Measurements from ENCODE around the gene GRK5. TPM values are rescaled to one million over a fixed set of nuclear protein-coding genes. Genes with fewer than 3 reads are reported as not detected.

The GRK5 gene
- total RNA-seq, 4 donors from 2014 or later: 15.9 to 53.8 (median 18.4) TPM

DNA sequence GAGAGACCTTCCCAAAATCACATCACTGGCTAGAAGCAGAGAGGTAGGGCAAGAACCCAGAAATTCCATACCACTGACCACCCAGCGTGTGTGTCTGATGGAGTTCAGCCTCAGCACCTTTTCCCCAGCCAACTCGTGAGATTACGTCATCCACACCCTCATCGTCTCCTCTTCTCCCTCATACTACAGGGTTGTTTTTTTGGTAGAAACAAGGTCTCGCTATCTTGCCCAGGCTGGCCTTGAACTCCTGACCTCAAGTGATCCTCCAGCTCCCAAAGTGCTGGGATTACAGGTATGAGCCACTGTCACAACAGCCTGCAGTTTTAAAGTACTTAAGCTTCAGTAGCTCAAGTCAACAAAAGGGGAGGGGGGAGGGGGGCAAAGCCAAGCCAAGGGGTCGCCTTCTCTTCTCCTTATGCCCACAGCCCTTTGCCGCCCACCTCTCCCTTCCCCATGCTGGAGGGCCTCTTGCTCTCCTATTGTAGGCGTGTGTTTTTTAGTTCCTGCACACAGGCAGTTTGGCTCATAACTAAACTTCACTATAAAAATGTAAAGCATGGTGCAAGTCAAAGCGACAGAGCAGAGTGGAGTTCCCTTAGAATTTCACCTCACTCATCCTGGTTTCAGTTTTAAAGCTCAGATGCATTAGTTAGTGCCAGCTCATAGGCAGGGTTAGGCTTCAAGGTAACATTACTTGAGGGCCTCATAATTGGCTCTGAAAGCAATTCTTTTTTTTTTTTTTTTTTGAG lies 23.5 kb upstream of the GRK5 start:
- TF ChIP-seq, protein P1, sequence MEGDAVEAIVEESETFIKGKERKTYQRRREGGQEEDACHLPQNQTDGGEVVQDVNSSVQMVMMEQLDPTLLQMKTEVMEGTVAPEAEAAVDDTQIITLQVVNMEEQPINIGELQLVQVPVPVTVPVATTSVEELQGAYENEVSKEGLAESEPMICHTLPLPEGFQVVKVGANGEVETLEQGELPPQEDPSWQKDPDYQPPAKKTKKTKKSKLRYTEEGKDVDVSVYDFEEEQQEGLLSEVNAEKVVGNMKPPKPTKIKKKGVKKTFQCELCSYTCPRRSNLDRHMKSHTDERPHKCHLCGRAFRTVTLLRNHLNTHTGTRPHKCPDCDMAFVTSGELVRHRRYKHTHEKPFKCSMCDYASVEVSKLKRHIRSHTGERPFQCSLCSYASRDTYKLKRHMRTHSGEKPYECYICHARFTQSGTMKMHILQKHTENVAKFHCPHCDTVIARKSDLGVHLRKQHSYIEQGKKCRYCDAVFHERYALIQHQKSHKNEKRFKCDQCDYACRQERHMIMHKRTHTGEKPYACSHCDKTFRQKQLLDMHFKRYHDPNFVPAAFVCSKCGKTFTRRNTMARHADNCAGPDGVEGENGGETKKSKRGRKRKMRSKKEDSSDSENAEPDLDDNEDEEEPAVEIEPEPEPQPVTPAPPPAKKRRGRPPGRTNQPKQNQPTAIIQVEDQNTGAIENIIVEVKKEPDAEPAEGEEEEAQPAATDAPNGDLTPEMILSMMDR (IDR thresholded peaks at IDR 0.05): no peak
- ATAC-seq (ENCODE audit: low FRiP score): no peak
- DNase-seq (ENCODE audit: low spot score): no peak

DNA sequence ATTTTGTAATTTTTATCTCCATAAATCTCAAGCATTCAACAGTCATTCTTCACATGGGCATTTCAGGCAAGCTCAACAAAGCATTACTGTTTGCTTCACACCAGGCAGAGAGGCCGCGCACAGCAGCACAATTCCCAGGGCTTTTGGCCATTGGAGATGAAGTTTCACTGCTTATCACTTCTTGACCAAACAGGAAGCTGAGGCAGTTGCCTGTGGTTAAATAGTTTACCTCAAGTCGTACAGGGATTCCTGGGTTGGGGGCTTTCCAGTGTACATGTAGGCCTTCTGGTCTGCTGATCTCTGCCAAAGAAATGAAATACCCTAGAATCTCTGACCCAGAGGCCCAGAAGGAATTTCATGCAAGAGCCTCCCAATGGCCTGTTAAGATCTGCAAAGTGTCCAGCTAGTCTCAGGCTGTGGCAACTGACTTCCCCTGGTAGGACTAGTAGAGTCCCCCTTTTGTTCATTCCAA lies 17.5 kb upstream of the GRK5 start:
- TF ChIP-seq, protein P1 (IDR thresholded peaks at IDR 0.05): no peak
- ATAC-seq (ENCODE audit: low FRiP score): no peak
- no peak for DNase-seq (ENCODE audit: low spot score)

DNA sequence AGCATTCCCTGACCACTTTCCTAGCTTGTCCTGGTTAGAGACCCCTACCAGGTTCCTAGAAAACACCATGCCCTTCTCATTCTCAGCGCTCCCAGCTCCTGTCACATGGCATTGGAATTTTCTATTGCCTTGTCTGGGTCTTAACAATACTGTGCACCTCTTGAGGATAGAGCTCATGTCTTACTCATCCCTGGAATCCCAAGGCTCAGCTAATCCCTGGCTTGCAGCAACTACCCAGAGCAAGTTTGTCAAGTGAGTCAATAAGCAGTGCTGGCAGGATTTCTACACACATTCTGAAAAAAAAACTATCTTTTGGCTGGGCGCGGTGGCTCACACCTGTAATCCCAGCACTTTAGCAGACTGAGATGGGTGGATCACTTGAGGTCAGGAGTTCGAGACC lies 17.0 kb upstream of the GRK5 start:
- ATAC-seq (ENCODE audit: low FRiP score): peak; percentile 63
- TF ChIP-seq, protein P1 (IDR thresholded peaks at IDR 0.05): no peak
- DNase-seq (ENCODE audit: low spot score): no peak

DNA sequence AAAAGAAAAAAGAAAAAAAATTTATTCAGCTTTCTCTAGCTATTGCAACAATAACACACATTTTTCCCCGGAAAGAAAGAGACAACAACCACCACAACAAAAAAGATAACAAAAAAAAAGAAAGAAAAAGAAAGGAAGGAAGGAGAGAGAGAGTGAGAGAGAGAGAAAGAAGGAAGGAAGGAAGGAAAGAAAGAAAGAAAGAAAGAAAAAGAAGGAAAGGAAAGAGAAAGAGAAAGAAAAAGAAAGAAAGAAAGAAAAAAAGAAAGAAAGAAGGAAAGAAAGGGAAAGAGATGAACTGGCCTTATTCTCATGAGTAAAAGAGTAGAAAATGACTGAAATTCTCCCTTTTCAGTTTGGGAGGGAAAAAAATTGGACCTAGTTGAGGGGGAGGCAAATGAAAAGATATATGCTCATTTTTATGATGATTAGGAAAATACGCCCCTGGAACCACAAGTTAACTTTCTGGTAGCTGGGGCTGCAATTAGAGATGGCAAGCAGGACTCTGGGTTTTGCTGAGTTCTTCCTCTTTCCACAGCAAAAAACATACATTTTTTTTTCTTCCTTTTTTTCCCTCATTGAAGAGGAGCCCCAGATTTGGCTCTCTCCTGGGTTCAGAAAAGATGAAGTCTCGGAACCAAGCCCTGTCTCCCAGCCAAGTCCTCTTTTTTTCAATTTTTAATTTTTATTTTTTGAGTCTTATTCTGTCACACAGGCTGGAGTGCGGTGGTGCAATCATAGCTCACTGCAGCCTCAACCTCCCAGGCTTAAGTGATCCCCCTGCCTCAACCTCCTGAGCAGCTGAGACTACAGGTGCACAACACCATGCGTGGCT lies 16.2 kb upstream of the GRK5 start:
- ATAC-seq (ENCODE audit: low FRiP score) (no peak), DNase-seq (ENCODE audit: low spot score) (no peak)
- TF ChIP-seq, protein P1 (IDR thresholded peaks at IDR 0.05): no peak

DNA sequence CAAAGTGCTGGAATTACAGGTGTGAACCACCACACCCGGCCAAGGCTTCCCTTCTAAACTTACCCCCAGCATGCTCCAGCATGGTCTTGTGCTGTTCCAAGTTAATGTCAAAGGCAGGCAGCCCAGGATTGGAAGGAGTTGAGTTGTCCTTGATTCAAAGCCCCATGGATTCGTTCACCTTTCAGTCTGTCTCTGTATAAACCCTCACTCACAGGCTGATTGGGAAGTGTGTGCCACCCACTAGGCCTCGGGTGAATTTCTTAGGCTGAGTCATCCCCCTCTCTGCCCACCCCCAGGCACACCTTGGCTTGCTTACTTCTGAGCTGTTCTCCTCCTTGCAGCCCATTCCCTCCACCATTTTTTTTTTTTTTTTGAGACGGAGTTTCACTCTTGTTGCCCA lies 15.5 kb upstream of the GRK5 start:
- ATAC-seq (ENCODE audit: low FRiP score): peak; percentile 34
- DNase-seq (ENCODE audit: low spot score): no peak
- TF ChIP-seq, protein P1 (IDR thresholded peaks at IDR 0.05): no peak

DNA sequence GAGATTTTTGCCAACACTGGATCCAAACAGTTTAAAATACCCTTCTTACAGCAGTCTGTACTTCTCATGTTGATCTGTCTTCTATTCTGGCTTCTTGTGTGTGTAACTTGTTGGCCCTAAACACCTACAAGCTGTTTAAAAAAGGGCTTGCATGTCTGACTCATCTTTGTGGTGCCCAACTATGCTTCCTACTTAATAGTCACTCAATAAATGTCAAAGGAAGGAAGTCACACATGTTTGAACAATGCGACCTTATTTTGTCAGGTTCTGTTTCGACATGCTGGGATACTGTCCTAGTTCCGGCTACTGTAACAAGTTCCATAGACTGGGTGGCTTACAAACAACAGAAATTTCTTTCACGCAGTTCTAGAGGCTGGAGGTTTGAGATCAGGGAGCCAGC lies 9.4 kb upstream of the GRK5 start:
- DNase-seq (ENCODE audit: low spot score) (no peak), ATAC-seq (ENCODE audit: low FRiP score) (no peak)
- TF ChIP-seq, protein P1 (IDR thresholded peaks at IDR 0.05): no peak
